Subcutaneous adipose tissue (tissue), 4 donors: ENCODE measurements around the gene IGF2. TPM values are rescaled to one million over a fixed set of nuclear protein-coding genes. Genes with fewer than 3 reads are reported as not detected.

ENCODE experiments used
- CTCF ChIP-seq: fragments of 450-650 bp; IDR thresholded peaks from one replicate; pipeline ENCODE4 v1.5.1; 2016; ENCODE audit warnings: low read depth, mild to moderate bottlenecking, control low read depth, antibody characterized with exemption, moderate library complexity
- total RNA-seq, 4 donors: library from RNA; depleted of rRNA; stranded (reverse); fragments of >200 nt; gene quantifications; one replicate each; pipeline ENCODE4 v1.1.0, GENCODE V29; 2016

The IGF2 gene
- total RNA-seq, 4 donors from 2014 or later: 21.6 to 32.8 (median 26.6) TPM

GRCh38 chr11:2138068-2138430 lies 1.1 kb downstream of the IGF2 start:
- no peak for TF ChIP-seq CTCF

GRCh38 chr11:2137202-2138067 lies 1.8 kb downstream of the IGF2 start:
- TF ChIP-seq CTCF: no peak

- no peak for TF ChIP-seq CTCF
These were observed 2.3 kb downstream of the IGF2 start for GRCh38 chr11:2136952-2137201.

GRCh38 chr11:2136209-2136951 lies 2.8 kb downstream of the IGF2 start:
- TF ChIP-seq CTCF: no peak

GRCh38 chr11:2135648-2136201 lies 3.5 kb downstream of the IGF2 start:
- no peak for TF ChIP-seq CTCF

GRCh38 chr11:2135018-2135569 lies 4.1 kb downstream of the IGF2 start:
- TF ChIP-seq CTCF: no peak
